NT2/D1 (cell line): ENCODE data around the gene DGKE.

Source experiments
- SUZ12 ChIP-seq: IDR thresholded peaks from 2 replicates; pipeline ENCODE4 v1.6.1; 2011; ENCODE audit not compliant: insufficient read length, insufficient read depth; ENCODE audit errors: extremely low read depth
- YY1 ChIP-seq: IDR thresholded peaks from 2 replicates; pipeline ENCODE4 v1.6.1; 2011; ENCODE audit not compliant: insufficient read length, insufficient read depth
- ZNF274 ChIP-seq: IDR thresholded peaks from 2 replicates; pipeline ENCODE4 v1.6.1; 2011; ENCODE audit warnings: mild to moderate bottlenecking, low read depth, low read length

DNA sequence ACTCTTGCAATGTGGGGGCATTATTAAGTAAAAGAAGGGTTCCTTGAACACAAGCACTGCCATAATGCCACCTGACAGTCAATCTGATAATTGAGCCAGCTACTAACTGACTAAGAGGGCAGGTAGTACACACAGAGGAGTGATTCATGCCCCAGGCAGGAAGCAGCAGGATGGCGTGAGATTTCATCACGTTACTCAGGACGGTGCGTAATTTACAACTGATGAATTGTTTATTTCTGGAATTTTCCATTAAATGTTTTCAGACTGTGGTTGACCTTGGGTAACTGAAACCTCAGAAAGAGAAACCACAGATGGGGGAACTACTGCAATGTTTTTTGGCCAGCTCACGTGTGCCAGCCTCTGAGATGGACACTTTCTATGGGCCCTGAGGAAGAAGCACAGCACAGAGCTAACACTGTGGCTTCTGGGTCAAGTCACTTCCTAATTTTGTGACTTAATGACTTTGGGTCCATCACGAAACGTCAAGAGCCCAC is 46.9 kb upstream of the DGKE start:
- no peak for TF ChIP-seq YY1
- no peak for TF ChIP-seq ZNF274
- TF ChIP-seq SUZ12: no peak
